Measurements from ENCODE around the gene SLC6A19. TPM values are rescaled to one million over a fixed set of nuclear protein-coding genes. Genes with fewer than 3 reads are reported as not detected.

The SLC6A19 gene
- total and polyA plus RNA-seq, 11 donors: not detected

GRCh38 chr5:1163879-1164278, 37.5 kb upstream of the SLC6A19 start:
- TF ChIP-seq CTCF (IDR thresholded peaks at IDR 0.05) (no peak), POLR2A (IDR thresholded peaks at IDR 0.05) (no peak)
- Histone ChIP-seq H3K27ac (no peak overlapping the region), H3K9me3 (no peaks in the 10 kb centered on the region), H3K36me3 (no peaks in the 10 kb centered on the region), H3K27me3 (peaks cover 0 to 9% (median 0%) of the 10 kb centered on the region in 9 donors), H3K4me3 (no peak overlapping the region), H3K4me1 (peaks cover 0 to 23% (median 9%) of the 10 kb centered on the region in 12 donors)
- no peak for ATAC-seq
- WGBS, 4 donors: 92 to 95% (median 93%) methylated on average over 2 to 14 of the region's 14 CpGs
- DNase-seq: no peak
- intact Hi-C loops (cut with DNase I): loop anchor here in 1 of 10 donors (10.0 kb wide), 1 partner anchor 481 kb away; no protein-coding TSS in a partner anchor

GRCh38 chr5:1164696-1165630, 36.4 kb upstream of the SLC6A19 start:
- ATAC-seq (no peak), DNase-seq (no peak)
- H3K27ac ChIP-seq: no peak overlapping the region
- H3K4me1 ChIP-seq: peaks cover 0 to 23% (median 9%) of the 10 kb centered on the region in 12 donors
- no peaks in the 10 kb centered on the region for H3K36me3 ChIP-seq
- intact Hi-C loops (cut with DNase I): loop anchor here in 6 of 10 donors (5.0 to 10.0 kb wide), 5 partner anchors 173 to 482 kb away; no protein-coding TSS in a partner anchor
- H3K9me3 ChIP-seq: no peaks in the 10 kb centered on the region
- H3K4me3 ChIP-seq: no peak overlapping the region
- no peak for TF ChIP-seq POLR2A (IDR thresholded peaks at IDR 0.05)
- no peak for TF ChIP-seq CTCF (IDR thresholded peaks at IDR 0.05)
- 69 to 77% (median 74%) methylated on average over 22 to 27 of the region's 27 CpGs for WGBS, 4 donors
- peaks cover 0 to 9% (median 0%) of the 10 kb centered on the region in 9 donors for H3K27me3 ChIP-seq

GRCh38 chr5:1165864-1166263, 35.5 kb upstream of the SLC6A19 start:
- Histone ChIP-seq H3K4me1 (peaks cover 0 to 23% (median 9%) of the 10 kb centered on the region in 12 donors), H3K27me3 (peaks cover 0 to 9% (median 0%) of the 10 kb centered on the region in 9 donors), H3K36me3 (no peaks in the 10 kb centered on the region), H3K27ac (no peak overlapping the region), H3K4me3 (no peak overlapping the region), H3K9me3 (no peaks in the 10 kb centered on the region)
- ATAC-seq (no peak), DNase-seq (no peak)
- TF ChIP-seq CTCF (IDR thresholded peaks at IDR 0.05): no peak
- TF ChIP-seq POLR2A (IDR thresholded peaks at IDR 0.05): no peak
- intact Hi-C loops (cut with DNase I): loop anchor here in 6 of 10 donors (2.0 to 10.0 kb wide), 7 partner anchors 174 to 481 kb away; no protein-coding TSS in a partner anchor

GRCh38 chr5:1166370-1166769, 35.0 kb upstream of the SLC6A19 start:
- no peak for ATAC-seq

More at GRCh38 chr5:1166370-1166769, 35.0 kb upstream of the SLC6A19 start:
- intact Hi-C loops (cut with DNase I): loop anchor here in 6 of 10 donors (2.0 to 10.0 kb wide), 7 partner anchors 174 to 481 kb away; no protein-coding TSS in a partner anchor
- no peaks in the 10 kb centered on the region for H3K9me3 ChIP-seq
- no peaks in the 10 kb centered on the region for H3K36me3 ChIP-seq
- no peak overlapping the region for H3K4me3 ChIP-seq
- peaks cover 0 to 21% (median 9%) of the 10 kb centered on the region in 12 donors for H3K4me1 ChIP-seq
- TF ChIP-seq CTCF (IDR thresholded peaks at IDR 0.05) (no peak), POLR2A (IDR thresholded peaks at IDR 0.05) (no peak)
- H3K27ac ChIP-seq: no peak overlapping the region
- peaks cover 0 to 9% (median 0%) of the 10 kb centered on the region in 9 donors for H3K27me3 ChIP-seq
- DNase-seq: no peak

Measured in heart left ventricle (tissue), 16 donors.